ENCODE data around the gene ZNF513.
A peak's percentile ranks its signal among the peaks of the same experiment; 100 is the strongest.

- peak; percentile 47 to 70 (median 56) for TF ChIP-seq CTCF (optimal IDR thresholded peaks at IDR 0.05 in 1 of 3, IDR thresholded peaks at IDR 0.05 in 1 of 3, conservative IDR thresholded peaks at IDR 0.05 in 1 of 3; ENCODE audit: extremely low read depth in 1 of 3, insufficient read depth in 2 of 3, low read length in 3 of 3)
- no peak for TF ChIP-seq EZH2 (IDR thresholded peaks at IDR 0.05; ENCODE audit: low read length)
These were observed 27.4 kb upstream of the ZNF513 start for GRCh38 chr2:27407798-27408491.

Data from keratinocyte (primary cell).